K562 (cell line): Measurements from ENCODE around the gene MARCHF3. TPM values are rescaled to one million over a fixed set of nuclear protein-coding genes. Genes with fewer than 3 reads are reported as not detected.

ENCODE experiments used
- ASH1L ChIP-seq: fragments of 450-650 bp; IDR thresholded peaks from 2 replicates; pipeline ENCODE4 v1.6.1; 2018; ENCODE audit warnings: borderline replicate concordance, mild to moderate bottlenecking, low read depth; ENCODE audit not compliant: partially characterized antibody
- C11orf30 ChIP-seq: fragments of 450-650 bp; IDR thresholded peaks from 2 replicates; pipeline ENCODE4 v1.6.1; 2016; ENCODE audit warnings: low read depth, mild to moderate bottlenecking
- CREM ChIP-seq: IDR thresholded peaks from 2 replicates; pipeline ENCODE4 v1.6.1; 2014; ENCODE audit warnings: antibody characterized with exemption, low read depth
- HBP1 ChIP-seq: fragments of 450-650 bp; formaldehyde crosslinking; IDR thresholded peaks from 2 replicates; pipeline ENCODE4 v1.4.0; 2022; ENCODE audit warnings: missing genetic modification characterization
- HLTF ChIP-seq: fragments of 450-650 bp; IDR thresholded peaks from 2 replicates; pipeline ENCODE4 v1.6.1; 2016
- HNRNPLL ChIP-seq: fragments of 200-400 bp; formaldehyde crosslinking; IDR thresholded peaks from 2 replicates; pipeline ENCODE4 v1.6.1; 2017; ENCODE audit warnings: low read length, low read depth, mild to moderate bottlenecking; ENCODE audit not compliant: poor library complexity, severe bottlenecking
- IRF2 ChIP-seq: sonication (generic); formaldehyde crosslinking; IDR thresholded peaks from 2 replicates; pipeline ENCODE4 v1.8.1; 2022; ENCODE audit warnings: mild to moderate bottlenecking, missing genetic modification reagents
- NR1H2 ChIP-seq: sonication (generic); formaldehyde crosslinking; IDR thresholded peaks from 2 replicates; pipeline ENCODE4 v1.4.0; 2020; ENCODE audit warnings: mild to moderate bottlenecking, missing genetic modification reagents
- NUFIP1 ChIP-seq: fragments of 450-650 bp; IDR thresholded peaks from 2 replicates; pipeline ENCODE4 v1.6.1; 2018; ENCODE audit not compliant: partially characterized antibody
- SMARCE1 ChIP-seq: fragments of 450-650 bp; IDR thresholded peaks from 2 replicates; pipeline ENCODE4 v1.7.1; 2016; ENCODE audit warnings: mild to moderate bottlenecking
- ZBTB17 ChIP-seq: fragments of 450-650 bp; formaldehyde crosslinking; IDR thresholded peaks from 2 replicates; pipeline ENCODE4 v1.4.0; 2020; ENCODE audit warnings: mild to moderate bottlenecking
- ZNF184 ChIP-seq: sonication (generic); formaldehyde crosslinking; IDR thresholded peaks from 2 replicates; pipeline ENCODE4 v1.5.0; 2020; ENCODE audit warnings: missing genetic modification reagents
- ZNF282 ChIP-seq: sonication (generic); formaldehyde crosslinking; IDR thresholded peaks from 2 replicates; pipeline ENCODE4 v1.8.1; 2023; ENCODE audit warnings: missing genetic modification reagents
- ZNF407 ChIP-seq: fragments of 450-650 bp; IDR thresholded peaks from 2 replicates; pipeline ENCODE4 v1.6.1; 2016; ENCODE audit warnings: low read depth
- ZNF609 ChIP-seq: sonication (generic); formaldehyde crosslinking; IDR thresholded peaks from 2 replicates; pipeline ENCODE4 v1.8.1; 2023; ENCODE audit warnings: missing genetic modification reagents, mild to moderate bottlenecking, borderline replicate concordance
- polyA plus RNA-seq, 8 experiments: library from polyadenylated mRNA; depleted of rRNA in 4 of 8; stranded (reverse) in 5 of 8; unstranded in 3 of 8; fragments of >200 nt; fragmentation: Nextera tagmentation in 2 of 8; fragmentation: Illumina TruSeq in 1 of 8; extraction: Ambion mirVana in 2 of 8; extraction: Trizol in 1 of 8; gene quantifications; 2 replicates each; pipeline versions ENCODE4 v1.2.1 to v1.2.3, GENCODE V29; 2011 to 2014; ENCODE audit warnings: inconsistent platforms in 1 of 8, missing spikeins in 1 of 8
- total RNA-seq, 7 experiments: library from RNA; depleted of rRNA in 6 of 7; stranded (reverse); fragments of >200 nt in 6 of 7; fragmentation: Illumina TruSeq in 2 of 7; extraction: Trizol in 2 of 7; gene quantifications; 2 replicates each; pipeline versions ENCODE4 v1.2.1 to v1.2.3, GENCODE V29; 2011 to 2021; ENCODE audit warnings: low replicate concordance in 1 of 7

MARCHF3 gene
- total and polyA plus RNA-seq, 9 of the 15 experiments (the other 6 are each of a cell fraction or from before 2014, with no cell fraction given): 5.6 to 37.4 (median 16.5) TPM

GRCh38 chr5:126971455-126972031, 58.8 kb downstream of the MARCHF3 start (continued):
- TF ChIP-seq ZNF407: no peak
- peak; percentile 44 for TF ChIP-seq CREM
- no peak for TF ChIP-seq ZNF282 (CRISPR knock-in tag)
- TF ChIP-seq HLTF: 0 out of 2 replicates have a peak, but pooled peaks have one; percentile 23
- no peak for TF ChIP-seq NUFIP1
- peak; percentile 58 for TF ChIP-seq C11orf30
- peak; percentile 94 for TF ChIP-seq SMARCE1
- TF ChIP-seq ASH1L: no peak
- no peak for TF ChIP-seq NR1H2 (CRISPR knock-in tag)
- TF ChIP-seq HNRNPLL: no peak
- TF ChIP-seq IRF2 (CRISPR knock-in tag): no peak
- TF ChIP-seq ZBTB17 (CRISPR knock-in tag): no peak
- TF ChIP-seq ZNF184: no peak
- TF ChIP-seq HBP1 (CRISPR knock-in tag): no peak
- no peak for TF ChIP-seq ZNF609 (CRISPR knock-in tag)
